GM10266 (cell line): Measurements from ENCODE around the gene TBKBP1.

Experiments used
- DNase-seq: peaks from one replicate; pipeline ENCODE4 v3.0.0; 2012; ENCODE audit errors: extremely low spot score
- CTCF ChIP-seq: IDR thresholded peaks from 2 replicates; pipeline ENCODE4 v1.5.1; 2012; ENCODE audit warnings: mild to moderate bottlenecking, low read depth; ENCODE audit not compliant: control insufficient read depth, insufficient read depth; ENCODE audit errors: missing control alignments

The TBKBP1 gene

GRCh38 chr17:47669081-47669480, 24.9 kb upstream of the TBKBP1 start:
- no peak for TF ChIP-seq CTCF
- DNase-seq, result no peak

- TF ChIP-seq CTCF, result no peak
- no peak for DNase-seq
These were observed 23.9 kb upstream of the TBKBP1 start for GRCh38 chr17:47670064-47670463.

GRCh38 chr17:47674499-47674898, 19.5 kb upstream of the TBKBP1 start:
- no peak for DNase-seq
- no peak for TF ChIP-seq CTCF

GRCh38 chr17:47675380-47676198, 18.4 kb upstream of the TBKBP1 start:
- no peak for TF ChIP-seq CTCF

GRCh38 chr17:47676199-47676472, 17.8 kb upstream of the TBKBP1 start:
- DNase-seq, result no peak
- TF ChIP-seq CTCF, result no peak

More at GRCh38 chr17:47675380-47676198, 18.4 kb upstream of the TBKBP1 start:
- DNase-seq, result no peak

GRCh38 chr17:47676510-47677165, 17.3 kb upstream of the TBKBP1 start:
- DNase-seq, result no peak
- no peak for TF ChIP-seq CTCF

GRCh38 chr17:47678196-47678595, 15.8 kb upstream of the TBKBP1 start:
- no peak for DNase-seq
- TF ChIP-seq CTCF, result no peak
